HG02852 (cell line): ENCODE measurements around the gene MS4A18.

Source experiments
- ATAC-seq: cut with Tn5 transposase; IDR thresholded peaks from one replicate; pipeline ENCODE4 v1.9.1; 2021; ENCODE audit warnings: mild to moderate bottlenecking, moderate library complexity; ENCODE audit not compliant: unreplicated experiment

MS4A18 gene

DNA sequence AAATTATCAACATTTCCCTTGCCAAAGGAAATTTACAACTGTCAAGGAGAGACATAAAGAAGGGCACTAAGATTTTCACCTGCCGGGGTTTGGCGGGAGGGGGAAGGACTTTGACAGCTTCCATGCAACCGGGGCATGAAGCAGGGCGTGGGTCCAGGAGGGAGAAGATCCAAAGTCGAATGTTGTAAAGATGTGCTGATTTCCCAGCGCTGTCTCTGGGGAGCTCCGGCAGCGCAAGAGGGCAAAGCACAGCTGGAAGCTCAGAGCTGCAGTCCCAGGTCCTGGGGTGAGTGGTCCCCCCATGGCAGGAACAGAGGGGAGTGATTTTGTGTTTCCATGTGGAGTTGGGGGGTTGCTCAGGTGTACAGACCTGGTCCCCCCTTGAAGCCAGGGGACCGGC is 60.6 kb downstream of the MS4A18 start, which contains the start of gene MS4A10:
Gene MS4A10, plus strand, starts transcription at position 198 of the 400 bp plus-strand sequence. CDS start 5,003 bp downstream, outside the sequence.
- ATAC-seq = no peak

DNA sequence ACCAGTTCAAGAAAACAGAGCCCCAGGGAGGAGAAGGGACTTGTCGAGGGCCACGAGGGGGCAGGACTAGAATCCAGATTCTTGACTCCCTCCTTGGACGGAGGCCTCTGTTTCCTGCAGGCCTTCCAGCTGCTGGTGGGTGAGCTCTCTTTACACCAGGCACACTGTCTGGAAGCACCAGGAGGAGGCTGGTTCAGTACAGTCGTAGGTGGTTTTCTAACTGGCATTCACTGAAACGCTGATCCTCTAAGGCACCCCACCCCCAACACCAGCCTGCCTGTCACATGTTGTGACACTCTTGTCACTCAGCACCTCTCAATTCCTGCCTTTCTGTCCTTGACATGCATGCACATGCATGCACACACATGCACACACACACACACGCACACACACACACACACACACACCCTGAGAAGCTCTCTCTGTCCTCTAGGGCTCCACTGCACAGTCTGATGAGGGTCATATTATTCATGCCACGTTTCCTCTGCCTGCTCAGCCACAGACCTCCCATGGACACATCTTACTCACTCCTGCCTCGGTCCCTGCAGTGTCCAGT is 61.4 kb downstream of the MS4A18 start:
- ATAC-seq = no peak

DNA sequence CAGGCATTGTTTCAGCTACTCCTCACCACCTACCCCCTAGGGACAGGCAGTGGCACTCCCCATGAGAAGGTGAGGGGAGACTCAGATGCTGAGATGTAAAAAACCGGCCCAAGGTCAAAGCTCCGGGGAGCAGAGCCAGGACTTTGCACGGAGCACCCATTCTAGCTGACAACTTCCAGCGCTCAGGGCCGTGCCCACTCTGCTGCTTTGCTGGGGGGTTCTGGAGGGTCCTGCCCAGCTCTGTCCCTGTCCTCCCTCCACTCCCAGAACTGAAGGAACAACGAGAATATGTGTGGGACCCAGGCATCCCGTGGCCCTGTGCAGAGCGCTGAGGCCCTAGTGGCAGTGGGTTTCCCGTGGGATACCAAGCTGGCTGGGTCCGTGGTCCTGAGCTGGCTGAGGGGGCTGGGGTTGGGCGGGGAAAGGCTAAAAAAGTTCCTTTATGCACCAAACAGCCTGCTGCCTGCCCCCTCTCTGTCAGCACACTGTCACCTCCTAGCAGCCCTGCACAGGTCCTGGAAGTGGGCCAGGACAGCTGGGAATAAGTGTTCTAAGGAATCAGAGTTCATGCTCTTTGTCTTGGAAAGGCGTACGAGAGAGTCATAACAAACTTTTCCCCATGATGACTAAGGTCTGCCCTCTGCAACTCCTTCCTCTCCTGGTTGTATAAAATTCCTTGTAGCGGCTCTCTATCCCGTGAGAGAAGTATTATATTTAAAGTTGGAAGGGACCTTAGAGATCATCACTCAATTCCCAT is 62.5 kb downstream of the MS4A18 start:
- no peak for ATAC-seq

DNA sequence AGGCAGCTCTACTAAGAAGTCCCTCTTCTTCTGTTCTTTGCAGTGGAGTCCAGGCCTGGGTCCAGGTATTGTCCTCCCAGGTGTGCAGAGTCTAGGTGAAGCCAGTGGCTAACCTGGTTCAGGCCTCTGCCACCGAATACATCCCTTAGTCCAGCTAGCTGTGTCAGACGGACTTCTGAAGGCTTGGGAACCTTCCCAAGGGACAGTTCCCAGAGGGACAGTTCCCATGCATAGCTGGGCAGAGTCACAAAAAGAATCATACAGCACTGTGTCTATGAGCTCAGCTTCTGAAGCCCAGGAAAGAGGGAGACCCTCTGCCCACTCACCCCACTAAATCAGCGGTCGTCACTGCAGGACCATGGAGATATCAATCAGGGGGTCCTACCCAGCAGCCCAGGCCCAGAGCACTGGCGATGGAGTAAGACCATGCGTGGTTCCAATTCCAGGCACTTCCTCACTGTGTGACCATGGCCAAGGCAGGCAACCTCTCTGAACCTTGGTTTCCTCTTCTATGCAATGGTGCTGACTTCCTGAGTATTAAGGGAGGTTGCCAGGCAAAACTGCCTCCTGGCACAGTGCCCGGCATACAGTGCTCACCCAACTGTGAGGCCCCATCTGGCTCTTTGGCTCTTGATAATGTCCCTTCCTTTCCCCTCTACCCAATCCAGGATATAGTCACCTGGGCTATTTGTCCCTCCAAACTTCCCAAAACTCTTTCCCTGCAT is 64.0 kb downstream of the MS4A18 start:
- no peak for ATAC-seq

DNA sequence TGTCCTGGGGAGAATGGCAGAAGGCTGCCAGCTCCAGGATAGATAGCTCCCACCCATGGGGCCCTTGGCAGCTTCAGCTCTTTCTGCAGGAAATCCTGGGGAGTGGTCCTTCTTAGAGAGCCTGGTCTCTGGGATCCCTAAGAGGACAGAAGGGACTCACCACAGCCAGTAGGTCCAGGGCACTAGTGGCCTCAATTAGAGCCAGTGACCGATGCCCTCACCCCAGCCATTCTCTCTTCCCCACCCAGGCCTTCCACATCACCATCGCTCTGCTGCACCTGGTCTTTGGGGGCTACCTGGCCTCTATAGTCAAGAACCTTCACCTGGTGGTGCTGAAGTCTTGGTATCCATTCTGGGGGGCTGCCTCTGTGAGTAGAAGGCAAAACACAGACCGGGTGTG is 66.2 kb downstream of the MS4A18 start:
- no peak for ATAC-seq

DNA sequence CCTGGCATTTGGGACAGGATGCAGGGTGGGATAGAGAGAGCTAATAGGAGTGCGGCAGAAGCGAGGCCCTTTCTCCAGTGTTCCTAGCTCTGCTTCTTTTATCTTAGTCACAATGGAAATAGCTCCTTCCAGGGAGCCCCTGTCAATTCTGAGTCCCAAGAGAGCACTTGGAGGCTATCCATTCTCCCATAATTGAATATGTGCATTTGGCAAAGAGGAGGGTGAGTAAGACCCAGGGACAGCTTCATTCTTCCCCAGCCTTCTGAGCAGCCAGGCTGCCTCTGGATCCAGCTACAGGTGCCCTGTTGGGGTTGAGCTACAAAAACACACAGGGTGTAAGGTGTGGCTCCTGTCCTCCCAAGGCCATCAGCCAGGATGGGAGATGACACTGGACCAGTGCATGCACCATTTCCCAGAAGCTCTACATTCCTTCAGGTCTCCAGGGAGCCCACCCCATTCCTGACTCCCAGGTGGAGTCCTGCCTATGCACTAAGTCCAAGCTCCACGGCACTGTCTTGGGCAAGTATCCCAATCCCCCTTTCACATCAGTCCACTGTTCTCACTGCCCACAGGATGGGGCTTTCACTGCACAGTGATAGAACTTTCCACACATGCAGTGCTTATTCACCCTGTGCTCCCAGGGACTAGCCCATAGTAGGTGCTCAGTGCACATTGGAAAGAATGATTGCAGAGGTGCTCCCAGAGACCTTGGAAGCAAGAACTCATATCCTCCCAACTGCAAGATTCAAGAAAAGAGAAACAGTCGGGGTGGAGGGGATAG is 66.8 kb downstream of the MS4A18 start:
- ATAC-seq = no peak

DNA sequence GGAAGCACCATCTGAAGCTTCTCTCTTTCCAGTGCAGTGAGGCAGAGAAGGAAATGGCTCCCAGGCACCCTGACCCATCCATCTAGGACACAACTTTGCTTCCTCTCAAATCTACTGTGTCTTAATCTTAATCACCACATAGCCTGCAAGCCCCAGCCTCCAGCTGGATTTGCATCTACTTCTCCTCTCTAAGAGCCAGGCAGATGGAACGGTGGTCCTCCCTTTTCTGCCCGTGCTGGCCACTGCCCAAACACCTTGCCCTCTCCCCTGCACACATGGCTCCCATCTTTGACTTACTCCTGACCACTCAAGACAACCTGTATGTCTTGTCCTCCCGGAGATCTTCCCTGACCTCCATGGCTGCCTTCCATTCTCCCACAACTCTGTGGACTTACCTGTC is 68.0 kb downstream of the MS4A18 start:
- ATAC-seq = no peak
